Uterus (tissue), 2 donors: ENCODE data around the gene FAM120A.

Experiments
- CTCF ChIP-seq, 4 experiments: fragments of 200-600 bp in 2 of 4; fragments of 450-650 bp in 2 of 4; sonication (generic) in 2 of 4; IDR thresholded peaks; one replicate each; pipeline ENCODE4 v1.5.1; 2016 to 2019; ENCODE audit warnings: antibody characterized with exemption in 4 of 4, mild to moderate bottlenecking in 2 of 4, moderate library complexity in 1 of 4
- POLR2A ChIP-seq, 2 donors: fragments of 450-650 bp; IDR thresholded peaks; one replicate each; pipeline ENCODE4 v1.6.1; 2016; ENCODE audit warnings: antibody characterized with exemption in 2 of 2, mild to moderate bottlenecking in 1 of 2, moderate library complexity in 1 of 2

DNA sequence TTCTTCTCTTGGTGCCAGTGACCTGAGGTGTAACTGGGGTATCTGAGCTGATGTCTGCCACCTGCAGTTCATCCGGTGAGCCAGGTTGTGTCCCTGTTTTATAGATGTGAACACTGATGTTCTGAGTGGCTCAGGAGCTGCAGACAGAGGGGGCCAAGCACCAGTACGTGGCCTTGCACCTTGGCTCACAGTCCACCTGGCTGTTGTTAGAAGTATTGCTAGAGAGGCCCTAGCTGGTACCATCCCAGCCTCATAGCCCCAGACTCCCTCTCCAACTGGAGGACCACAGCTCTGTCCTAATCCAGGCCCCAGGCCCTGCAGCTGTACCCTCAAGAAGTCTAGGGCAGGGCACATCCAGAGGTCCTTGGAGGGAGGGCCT, 141.1 kb downstream of the FAM120A start:
- TF ChIP-seq CTCF (IDR thresholded peaks at IDR 0.05) (no peak), POLR2A (IDR thresholded peaks at IDR 0.05) (no peak)
